HL-60 (cell line): ENCODE measurements around the gene CFAP68.

Source experiments
- DNase-seq, 2 experiments: peaks; one replicate each; pipeline ENCODE4 v3.0.0-alpha.2; 2010 to 2020; ENCODE audit warnings: low read depth in 1 of 2, low spot score in 1 of 2
- H3K27ac ChIP-seq: fragments of 250-450 bp; sonication (Bioruptor Pico); replicated peaks from 2 replicates; pipeline ENCODE4 v1.5.1; 2020; ENCODE audit warnings: mild to moderate bottlenecking, moderate library complexity
- H3K27me3 ChIP-seq: fragments of 250-450 bp; sonication (Bioruptor Pico); 2 replicates; pipeline ENCODE4 v1.5.1; 2021; ENCODE audit warnings: mild to moderate bottlenecking, moderate library complexity; ENCODE audit not compliant: insufficient read depth, poor library complexity, severe bottlenecking
- H3K4me3 ChIP-seq: replicated peaks from 2 replicates; pipeline ENCODE4 v1.5.1; 2011; ENCODE audit warnings: mild to moderate bottlenecking, control low read depth, low read length; ENCODE audit not compliant: insufficient read depth
- CTCF ChIP-seq: IDR thresholded peaks from one replicate; pipeline ENCODE4 v1.5.1; 2011; ENCODE audit warnings: low read length, control low read depth, inconsistent platforms; ENCODE audit not compliant: insufficient read depth
- GABPA ChIP-seq: IDR thresholded peaks from 2 replicates; pipeline ENCODE4 v1.6.1; 2012; ENCODE audit warnings: low read depth
- POLR2AphosphoS5 ChIP-seq: IDR thresholded peaks from 2 replicates; pipeline ENCODE4 v1.6.1; 2012; ENCODE audit warnings: low read depth
- REST ChIP-seq: IDR thresholded peaks from 2 replicates; pipeline ENCODE4 v1.6.1; 2012; ENCODE audit warnings: low read depth; ENCODE audit not compliant: insufficient replicate concordance
- SPI1 ChIP-seq: IDR thresholded peaks from 2 replicates; pipeline ENCODE4 v1.6.1; 2012; ENCODE audit warnings: low read depth, mild to moderate bottlenecking, borderline replicate concordance

CFAP68 gene

DNA sequence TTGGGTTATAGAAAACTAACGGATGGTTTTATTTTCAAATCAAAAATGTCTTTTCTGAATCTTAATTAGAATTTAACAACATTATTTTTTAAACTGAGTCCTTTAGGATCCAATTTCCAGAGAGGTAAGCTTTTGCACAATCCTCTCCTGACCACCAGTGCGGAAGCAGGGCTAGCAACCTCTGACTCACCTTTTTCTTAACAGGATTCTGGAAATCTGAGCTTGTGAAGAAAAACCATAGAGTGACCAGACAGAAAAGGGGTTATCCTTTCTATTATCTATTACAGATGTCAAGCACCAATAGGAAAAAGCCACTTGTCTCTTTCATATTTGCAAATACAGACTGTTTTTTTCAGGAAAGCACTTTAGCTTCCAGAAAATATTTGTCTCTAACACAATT lies 33.3 kb upstream of the CFAP68 start:
- no peak for DNase-seq
- no peak for TF ChIP-seq CTCF
- TF ChIP-seq REST, result no peak
- no peak for TF ChIP-seq GABPA
- TF ChIP-seq POLR2AphosphoS5, result no peak
- no peak for TF ChIP-seq SPI1

GRCh38 chr11:111846636-111847035 lies 32.7 kb upstream of the CFAP68 start:
- no peak for DNase-seq
- Histone ChIP-seq H3K27me3 (no peaks in the 10 kb centered on the region), H3K27ac (peak overlapping the region; percentile 24; the same call in 1 of the 2 replicates), H3K4me3 (no peak overlapping the region)
- TF ChIP-seq CTCF (no peak), GABPA (no peak), REST (no peak), POLR2AphosphoS5 (no peak), SPI1 (no peak)

More for the DNA sequence above, 33.3 kb upstream of the CFAP68 start:
- H3K27me3 ChIP-seq, result no peaks in the 10 kb centered on the region
- H3K27ac ChIP-seq, result peak overlapping the region; percentile 24
- H3K4me3 ChIP-seq, result no peak overlapping the region

DNA sequence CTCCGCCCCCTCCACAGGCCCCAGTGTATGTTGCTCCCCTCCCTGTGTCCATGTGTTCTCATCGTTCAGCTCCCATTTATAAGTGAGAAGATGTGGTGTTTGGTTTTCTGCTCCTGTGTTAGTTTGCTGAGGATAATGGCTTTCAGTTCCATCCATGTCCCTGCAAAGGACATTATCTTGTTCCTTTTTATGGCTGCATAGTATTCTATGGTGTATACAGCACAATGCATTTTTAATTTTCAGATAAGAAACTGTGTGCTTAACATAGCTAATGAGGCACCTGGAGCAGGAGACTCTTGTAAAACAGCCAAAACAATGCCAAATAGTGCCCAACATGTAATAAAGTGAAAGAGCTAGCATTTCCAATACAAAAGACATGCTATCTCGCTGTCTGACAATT lies 29.7 kb upstream of the CFAP68 start:
- H3K4me3 ChIP-seq, result no peak overlapping the region
- no peak for TF ChIP-seq SPI1
- no peak for TF ChIP-seq CTCF
- no peak for TF ChIP-seq REST
- no peak for TF ChIP-seq POLR2AphosphoS5
- no peak for TF ChIP-seq GABPA
- H3K27ac ChIP-seq, result no peak overlapping the region
- H3K27me3 ChIP-seq, result no peaks in the 10 kb centered on the region
- DNase-seq, result no peak
